NCI-H1092 treated with DMSO at 0.1 percent for 48 hours (cell line): ENCODE results near the gene FAM13A.

ENCODE experiments used
- DNase-seq: peaks from one replicate; lab custom pipeline; 2025; lab: John Stamatoyannopoulos, UW

The FAM13A gene

GRCh38 chr4:88809576-88810219 is 247.3 kb downstream of the FAM13A start:
- no peak for DNase-seq

GRCh38 chr4:88809101-88809500 is 247.9 kb downstream of the FAM13A start:
- no peak for DNase-seq

- DNase-seq = no peak
Measured at GRCh38 chr4:88807499-88807898, 249.5 kb downstream of the FAM13A start.

- no peak for DNase-seq
Measured at GRCh38 chr4:88804234-88804633, 252.8 kb downstream of the FAM13A start.

- DNase-seq = no peak
Measured at GRCh38 chr4:88803600-88804096, 253.3 kb downstream of the FAM13A start.

- no peak for DNase-seq
Measured at GRCh38 chr4:88802585-88803286, 254.2 kb downstream of the FAM13A start.

GRCh38 chr4:88802138-88802537 is 254.8 kb downstream of the FAM13A start:
- no peak for DNase-seq

GRCh38 chr4:88799900-88800299 is 257.1 kb downstream of the FAM13A start:
- DNase-seq = no peak

GRCh38 chr4:88797725-88798124 is 259.3 kb downstream of the FAM13A start:
- no peak for DNase-seq

- DNase-seq = no peak
Measured at GRCh38 chr4:88796545-88796944, 260.4 kb downstream of the FAM13A start.

- no peak for DNase-seq
Measured at GRCh38 chr4:88794952-88795351, 262.0 kb downstream of the FAM13A start.

- DNase-seq = no peak
Measured at GRCh38 chr4:88794087-88794690, 262.8 kb downstream of the FAM13A start.

GRCh38 chr4:88793475-88793874 is 263.5 kb downstream of the FAM13A start:
- DNase-seq = no peak

GRCh38 chr4:88792821-88793220 is 264.2 kb downstream of the FAM13A start:
- no peak for DNase-seq

GRCh38 chr4:88792268-88792781 is 264.7 kb downstream of the FAM13A start:
- DNase-seq = no peak

GRCh38 chr4:88791274-88791673 is 265.7 kb downstream of the FAM13A start:
- no peak for DNase-seq

GRCh38 chr4:88788895-88789294 is 268.1 kb downstream of the FAM13A start:
- no peak for DNase-seq

GRCh38 chr4:88788424-88788823 is 268.6 kb downstream of the FAM13A start:
- DNase-seq = no peak

GRCh38 chr4:88786011-88786410 is 271.0 kb downstream of the FAM13A start:
- DNase-seq = no peak

- no peak for DNase-seq
Measured at GRCh38 chr4:88780389-88780788, 276.6 kb downstream of the FAM13A start.

- DNase-seq = no peak
Measured at GRCh38 chr4:88779431-88779830, 277.6 kb downstream of the FAM13A start.

GRCh38 chr4:88775529-88775928 is 281.5 kb downstream of the FAM13A start:
- no peak for DNase-seq

GRCh38 chr4:88775026-88775425 is 282.0 kb downstream of the FAM13A start:
- no peak for DNase-seq
